ENCODE results near the gene KLHL35.
A peak's percentile ranks its signal among the peaks of the same experiment; 100 is the strongest.

The KLHL35 gene

GRCh38 chr11:75432911-75433321 is at the start of gene KLHL35:
TSS of gene KLHL35 (minus strand) at chr11:75433203. CDS start at chr11:75430629, 2,574 bp downstream.
- no peak for DNase-seq (ENCODE audit: low spot score)

- DNase-seq (ENCODE audit: low spot score): no peak
Observed at GRCh38 chr11:75481922-75482606, 49.1 kb upstream of the KLHL35 start.

DNA sequence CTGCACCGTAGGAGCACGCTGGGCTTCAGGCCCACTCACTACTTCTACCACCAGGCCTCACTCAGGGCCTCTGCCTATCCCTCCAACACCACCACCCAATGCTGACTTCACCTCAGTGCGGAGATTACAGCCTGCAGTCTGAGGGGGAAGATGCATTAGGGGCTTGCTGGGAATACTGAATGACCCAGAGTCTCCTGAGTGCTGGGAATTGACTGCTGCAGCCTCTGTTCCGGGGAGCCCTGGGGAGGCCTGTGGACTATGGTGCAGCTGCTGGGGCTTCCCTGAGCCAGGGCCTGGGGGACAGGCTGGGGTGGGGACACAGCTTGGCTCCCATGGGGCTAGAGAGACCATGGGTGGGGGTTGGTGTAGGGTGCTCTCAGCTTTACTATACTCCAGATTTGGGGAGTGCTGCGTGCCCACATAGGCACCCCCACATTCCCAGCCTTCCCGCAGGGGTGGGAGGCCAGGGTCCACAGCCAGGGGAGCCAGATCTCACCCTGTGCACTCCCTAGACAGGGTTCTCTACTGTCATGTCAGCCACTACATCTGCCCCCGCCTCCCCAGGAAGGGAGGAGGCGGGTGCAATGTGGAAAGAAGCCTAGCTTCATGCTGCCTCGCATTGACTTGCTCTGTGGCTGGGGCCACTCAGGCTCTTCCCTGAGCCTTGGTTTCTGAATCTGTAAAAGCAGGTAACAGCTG is 48.4 kb upstream of the KLHL35 start:
- DNase-seq (ENCODE audit: low spot score): no peak

GRCh38 chr11:75480185-75481175 is 47.5 kb upstream of the KLHL35 start:
- no peak for DNase-seq (ENCODE audit: low spot score)

DNA sequence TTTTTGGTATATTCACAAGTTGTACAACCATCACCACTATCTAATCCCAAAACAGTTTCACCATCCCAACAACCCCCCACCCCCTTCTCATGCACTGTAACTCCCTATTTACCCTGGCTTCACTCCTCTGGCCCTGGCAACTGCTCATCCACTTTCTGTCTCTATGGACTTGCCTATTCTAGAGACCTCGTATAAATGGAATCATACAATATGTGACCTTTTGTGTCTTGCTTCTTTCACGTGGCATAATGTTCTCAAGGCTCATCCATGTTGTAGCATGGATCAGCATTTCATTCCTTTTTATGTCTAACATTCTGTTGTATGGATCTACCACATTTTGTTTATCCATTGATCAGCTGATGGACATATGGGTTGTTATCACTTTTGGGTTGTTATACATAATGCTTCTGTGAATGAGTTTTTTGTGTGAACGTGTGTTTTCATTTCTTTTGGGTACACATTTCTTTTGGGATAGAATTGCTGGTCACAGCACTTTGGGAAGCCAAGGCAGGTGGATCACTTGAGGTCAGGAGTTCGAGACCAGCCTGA is 46.7 kb upstream of the KLHL35 start:
- DNase-seq (ENCODE audit: low spot score): no peak

- DNase-seq (ENCODE audit: low spot score): no peak
Observed at GRCh38 chr11:75478783-75479596, 46.0 kb upstream of the KLHL35 start.

DNA sequence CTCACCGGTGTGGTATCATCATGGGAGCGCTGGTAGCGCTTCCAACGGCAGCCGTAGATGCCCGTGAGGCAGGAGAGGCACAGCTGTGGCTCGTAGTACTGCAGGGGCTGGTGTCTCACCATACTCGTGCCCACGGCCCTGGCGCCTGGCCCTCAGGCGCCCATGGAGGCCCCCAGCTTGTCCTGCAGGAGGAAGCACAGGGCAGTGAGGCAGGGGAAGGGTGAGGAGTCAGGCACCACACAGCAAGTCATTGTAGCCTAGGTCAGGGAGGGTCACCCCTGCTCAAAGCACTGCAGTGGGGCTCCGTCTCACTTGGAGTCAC is 44.6 kb upstream of the KLHL35 start:
- no peak for DNase-seq (ENCODE audit: low spot score)

GRCh38 chr11:75476739-75477613 is 44.0 kb upstream of the KLHL35 start:
- DNase-seq (ENCODE audit: low spot score): no peak

- DNase-seq (ENCODE audit: low spot score): peak; percentile 56
Observed at GRCh38 chr11:75475767-75476650, 43.0 kb upstream of the KLHL35 start.

GRCh38 chr11:75474878-75475766 is 42.1 kb upstream of the KLHL35 start:
- peak; percentile 67 for DNase-seq (ENCODE audit: low spot score)

- DNase-seq (ENCODE audit: low spot score): no peak
Observed at GRCh38 chr11:75474240-75474639, 41.2 kb upstream of the KLHL35 start.

DNA sequence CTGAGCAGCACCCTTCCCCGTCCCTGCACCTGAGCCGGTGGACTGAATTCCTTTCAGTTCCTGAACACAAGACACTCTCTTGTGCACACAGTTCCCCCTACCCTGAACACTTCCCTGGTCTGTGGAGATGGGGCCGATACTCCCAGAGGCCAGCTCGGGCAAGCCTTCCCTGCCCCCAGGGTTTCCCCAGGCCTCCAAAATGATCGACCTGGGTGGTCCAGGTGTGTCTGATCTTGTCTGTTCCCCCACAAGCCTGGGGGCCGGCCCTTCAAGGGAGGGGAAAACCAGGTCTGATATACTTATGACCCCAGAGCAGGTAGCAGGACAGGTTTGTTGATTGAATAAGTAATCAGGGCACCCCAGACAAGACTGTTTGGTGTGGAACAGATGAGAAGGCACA is 40.7 kb upstream of the KLHL35 start:
- DNase-seq (ENCODE audit: low spot score): no peak

GRCh38 chr11:75472081-75472732 is 39.2 kb upstream of the KLHL35 start:
- no peak for DNase-seq (ENCODE audit: low spot score)

DNA sequence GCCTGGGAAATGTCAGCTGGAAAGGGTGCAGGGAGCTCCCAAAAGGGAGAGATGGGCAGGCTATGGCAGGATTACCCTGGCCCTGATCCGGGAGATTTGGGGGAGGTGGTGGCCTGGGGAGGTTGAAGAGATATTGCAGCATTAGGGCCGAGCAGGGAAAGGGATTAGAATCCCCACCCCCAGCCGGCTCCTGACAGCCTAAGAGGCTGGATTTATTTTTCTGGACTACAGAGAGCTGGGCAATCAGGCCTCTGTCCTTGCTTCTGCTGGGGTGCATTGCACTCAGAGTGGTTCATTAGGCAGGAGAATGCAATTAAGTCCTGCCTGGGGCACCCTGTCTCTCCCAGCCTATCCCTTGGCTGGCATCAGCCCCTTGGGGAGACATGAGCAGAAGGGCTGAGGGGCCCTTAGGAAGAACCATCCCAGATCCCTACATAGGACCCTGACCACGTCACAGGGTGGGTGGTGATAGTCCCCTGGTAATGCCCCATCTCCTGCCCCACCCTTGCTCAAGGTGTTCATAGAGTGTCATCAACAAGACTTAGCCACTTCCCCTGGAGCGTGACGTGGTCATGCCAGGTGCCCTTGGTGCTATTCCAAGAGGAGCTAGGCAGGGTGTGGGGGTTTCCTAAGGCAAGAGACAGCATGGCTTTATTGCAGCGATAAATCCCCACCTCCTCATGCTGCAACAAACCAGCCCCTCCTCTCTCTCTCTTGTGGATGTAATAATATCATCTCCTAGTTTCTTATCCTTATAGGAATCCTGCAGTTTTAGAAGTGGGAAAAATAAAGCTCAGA is 38.4 kb upstream of the KLHL35 start:
- DNase-seq (ENCODE audit: low spot score): no peak

- DNase-seq (ENCODE audit: low spot score): no peak
Observed at GRCh38 chr11:75470476-75471080, 37.6 kb upstream of the KLHL35 start.

DNA sequence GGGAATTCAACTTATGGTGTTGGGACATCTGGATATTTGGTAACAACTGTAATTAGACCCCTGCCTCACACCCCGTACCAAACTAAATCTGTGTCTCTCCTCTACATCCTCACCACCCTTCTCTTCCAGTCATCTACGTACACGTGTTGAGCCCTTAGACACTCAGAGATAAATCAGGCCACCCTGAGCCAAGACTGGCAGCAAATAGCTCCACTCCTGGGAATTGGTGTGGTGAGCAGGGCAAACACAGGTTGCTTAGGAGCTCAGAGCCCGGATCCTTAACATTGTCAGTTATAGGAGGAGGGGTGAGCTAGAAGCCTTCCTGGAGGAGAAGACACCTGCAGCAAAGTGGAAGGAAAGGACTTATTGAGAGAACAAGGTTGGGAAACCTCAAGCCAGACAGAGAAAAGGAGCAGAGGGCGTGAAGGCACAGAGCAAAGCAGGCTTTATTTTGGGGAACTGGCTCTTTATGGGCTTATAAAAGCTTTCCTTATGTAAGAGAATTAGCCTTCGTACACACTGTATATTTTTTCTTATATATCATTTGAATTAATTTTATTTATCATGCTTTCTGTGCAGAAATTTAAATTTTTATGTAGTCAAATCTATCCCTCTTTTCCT is 36.9 kb upstream of the KLHL35 start:
- no peak for DNase-seq (ENCODE audit: low spot score)

Measured in AG20443 (cell line).